Mesothelial cell of epicardium (in vitro differentiated cells): ENCODE measurements around the gene ZNF10. TPM values are rescaled to one million over a fixed set of nuclear protein-coding genes. Genes with fewer than 3 reads are reported as not detected.

Experiments used
- DNase-seq, 2 experiments: peaks; one replicate each; pipeline ENCODE4 v3.0.0; 2021; ENCODE audit warnings: low spot score in 2 of 2; ENCODE audit not compliant: unreplicated experiment in 2 of 2
- H3K27ac Mint-ChIP-seq: 2 replicates; pipeline ENCODE4 v1.8.0; 2021; ENCODE audit warnings: mixed read lengths
- H3K27me3 Mint-ChIP-seq: 2 replicates; pipeline ENCODE4 v1.8.0; 2021; ENCODE audit warnings: low read depth, mixed read lengths
- H3K36me3 Mint-ChIP-seq: 2 replicates; pipeline ENCODE4 v1.8.0; 2021; ENCODE audit warnings: mixed read lengths
- H3K4me1 Mint-ChIP-seq: 2 replicates; pipeline ENCODE4 v1.8.0; 2021; ENCODE audit warnings: mixed read lengths
- H3K4me3 Mint-ChIP-seq: 2 replicates; pipeline ENCODE4 v1.8.0; 2021; ENCODE audit warnings: mild to moderate bottlenecking, moderate library complexity, mixed read lengths
- H3K9me3 Mint-ChIP-seq: 2 replicates; pipeline ENCODE4 v1.8.0; 2021; ENCODE audit warnings: mixed read lengths
- total RNA-seq: library from RNA; stranded (reverse); gene quantifications from 3 replicates; pipeline ENCODE4 v1.2.1, GENCODE V29; 2021
- TF ChIP-seq, protein P1 (sequence below): fragments of 200-600 bp; sonication (generic); IDR thresholded peaks from one replicate; pipeline ENCODE4 v1.5.0; 2021; ENCODE audit warnings: antibody characterized with exemption; ENCODE audit not compliant: unreplicated experiment

Gene ZNF10
- total RNA-seq, 1 donor from 2014 or later: 30.6 TPM

- Mint-ChIP-seq H3K36me3 (peaks cover 69% of the 10 kb centered on the region), H3K9me3 (peaks cover 51% of the 10 kb centered on the region), H3K27me3 (no peaks in the 10 kb centered on the region), H3K27ac (peak overlapping the region; percentile 100), H3K4me1 (peaks cover 14% of the 10 kb centered on the region), H3K4me3 (peak overlapping the region; percentile 96)
- DNase-seq: peak in 1 of 2 experiments; percentile 52
- TF ChIP-seq, protein P1, sequence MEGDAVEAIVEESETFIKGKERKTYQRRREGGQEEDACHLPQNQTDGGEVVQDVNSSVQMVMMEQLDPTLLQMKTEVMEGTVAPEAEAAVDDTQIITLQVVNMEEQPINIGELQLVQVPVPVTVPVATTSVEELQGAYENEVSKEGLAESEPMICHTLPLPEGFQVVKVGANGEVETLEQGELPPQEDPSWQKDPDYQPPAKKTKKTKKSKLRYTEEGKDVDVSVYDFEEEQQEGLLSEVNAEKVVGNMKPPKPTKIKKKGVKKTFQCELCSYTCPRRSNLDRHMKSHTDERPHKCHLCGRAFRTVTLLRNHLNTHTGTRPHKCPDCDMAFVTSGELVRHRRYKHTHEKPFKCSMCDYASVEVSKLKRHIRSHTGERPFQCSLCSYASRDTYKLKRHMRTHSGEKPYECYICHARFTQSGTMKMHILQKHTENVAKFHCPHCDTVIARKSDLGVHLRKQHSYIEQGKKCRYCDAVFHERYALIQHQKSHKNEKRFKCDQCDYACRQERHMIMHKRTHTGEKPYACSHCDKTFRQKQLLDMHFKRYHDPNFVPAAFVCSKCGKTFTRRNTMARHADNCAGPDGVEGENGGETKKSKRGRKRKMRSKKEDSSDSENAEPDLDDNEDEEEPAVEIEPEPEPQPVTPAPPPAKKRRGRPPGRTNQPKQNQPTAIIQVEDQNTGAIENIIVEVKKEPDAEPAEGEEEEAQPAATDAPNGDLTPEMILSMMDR: no peak
These were observed 341 bp downstream of the ZNF10 start for GRCh38 chr12:133130808-133131128.

GRCh38 chr12:133135747-133136146 is 5.3 kb downstream of the ZNF10 start:
- H3K4me3 Mint-ChIP-seq: no peak overlapping the region
- H3K36me3 Mint-ChIP-seq: peaks cover 87% of the 10 kb centered on the region
- H3K9me3 Mint-ChIP-seq: peaks cover 77% of the 10 kb centered on the region
- no peak overlapping the region for H3K27ac Mint-ChIP-seq
- TF ChIP-seq, protein P1: no peak
- no peaks in the 10 kb centered on the region for H3K27me3 Mint-ChIP-seq
- DNase-seq: no peak
- peaks cover 9% of the 10 kb centered on the region for H3K4me1 Mint-ChIP-seq

DNA sequence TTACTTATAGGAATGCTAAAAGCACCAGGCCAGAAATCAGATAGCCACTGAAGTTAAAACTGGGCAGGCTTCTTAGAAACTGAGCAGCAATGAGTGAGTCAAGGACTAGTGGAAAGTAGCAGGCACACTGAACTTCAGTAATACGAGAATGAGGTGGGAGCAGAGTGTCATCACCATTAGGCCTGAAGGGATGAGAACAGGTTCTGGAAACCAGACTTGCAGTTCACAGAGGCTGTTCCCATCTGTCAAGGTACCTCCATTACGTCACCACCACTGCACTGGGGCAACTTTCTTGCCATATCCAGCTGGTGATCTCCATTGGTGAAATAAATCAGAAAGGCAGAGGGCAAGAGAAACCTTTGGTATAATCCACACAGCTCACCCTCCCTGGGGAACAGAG is 15.6 kb downstream of the ZNF10 start:
- H3K27me3 Mint-ChIP-seq: no peaks in the 10 kb centered on the region
- H3K27ac Mint-ChIP-seq: no peak overlapping the region
- H3K9me3 Mint-ChIP-seq: peaks cover 67% of the 10 kb centered on the region
- peaks cover 86% of the 10 kb centered on the region for H3K36me3 Mint-ChIP-seq
- TF ChIP-seq, protein P1: no peak
- no peaks in the 10 kb centered on the region for H3K4me1 Mint-ChIP-seq
- DNase-seq: no peak
- H3K4me3 Mint-ChIP-seq: no peak overlapping the region

DNA sequence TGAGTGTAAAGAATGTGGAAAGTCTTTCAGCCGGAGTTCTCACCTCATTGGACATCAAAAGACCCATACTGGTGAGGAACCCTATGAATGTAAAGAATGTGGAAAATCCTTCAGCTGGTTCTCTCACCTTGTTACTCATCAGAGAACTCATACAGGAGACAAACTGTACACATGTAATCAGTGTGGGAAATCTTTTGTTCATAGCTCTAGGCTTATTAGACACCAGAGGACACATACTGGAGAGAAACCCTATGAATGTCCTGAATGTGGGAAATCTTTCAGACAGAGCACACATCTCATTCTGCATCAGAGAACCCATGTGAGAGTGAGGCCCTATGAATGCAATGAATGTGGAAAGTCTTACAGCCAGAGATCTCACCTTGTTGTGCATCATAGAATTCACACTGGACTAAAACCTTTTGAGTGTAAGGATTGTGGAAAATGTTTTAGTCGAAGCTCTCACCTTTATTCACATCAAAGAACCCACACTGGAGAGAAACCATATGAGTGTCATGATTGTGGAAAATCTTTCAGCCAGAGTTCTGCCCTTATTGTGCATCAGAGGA is 25.8 kb downstream of the ZNF10 start:
- Mint-ChIP-seq H3K27ac (no peak overlapping the region), H3K4me3 (no peak overlapping the region), H3K9me3 (peaks cover 86% of the 10 kb centered on the region), H3K27me3 (no peaks in the 10 kb centered on the region), H3K36me3 (peaks cover 87% of the 10 kb centered on the region), H3K4me1 (no peaks in the 10 kb centered on the region)
- DNase-seq: no peak
- TF ChIP-seq, protein P1: no peak

DNA sequence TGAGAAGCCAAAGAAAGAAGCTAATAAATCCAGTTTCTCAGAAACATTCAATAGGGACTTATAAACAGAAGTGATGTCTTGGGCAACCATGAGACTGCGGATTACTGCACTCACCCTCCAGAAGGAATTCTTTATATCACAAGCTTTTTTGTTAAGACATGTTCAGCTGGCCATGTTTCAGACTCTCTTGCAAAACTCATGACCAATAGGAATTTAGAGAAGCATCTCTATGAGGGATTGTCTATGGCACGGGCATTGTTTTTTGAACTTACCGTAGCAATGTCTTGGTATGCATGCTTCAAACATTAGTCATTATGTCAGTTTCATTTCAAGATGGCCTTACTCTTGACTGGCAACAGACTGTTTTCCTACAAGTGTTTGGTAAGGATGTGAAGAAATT is 35.3 kb downstream of the ZNF10 start:
- Mint-ChIP-seq H3K9me3 (peaks cover 62% of the 10 kb centered on the region), H3K4me1 (no peaks in the 10 kb centered on the region), H3K27ac (no peak overlapping the region), H3K27me3 (no peaks in the 10 kb centered on the region), H3K4me3 (no peak overlapping the region), H3K36me3 (peaks cover 17% of the 10 kb centered on the region)
- TF ChIP-seq, protein P1: no peak
- DNase-seq: no peak

GRCh38 chr12:133172491-133172890 is 42.1 kb downstream of the ZNF10 start:
- H3K27ac Mint-ChIP-seq: no peak overlapping the region
- TF ChIP-seq, protein P1: no peak
- H3K4me3 Mint-ChIP-seq: no peak overlapping the region
- H3K9me3 Mint-ChIP-seq: peaks cover 66% of the 10 kb centered on the region
- H3K27me3 Mint-ChIP-seq: no peaks in the 10 kb centered on the region
- DNase-seq: no peak
- H3K36me3 Mint-ChIP-seq: peaks cover 2% of the 10 kb centered on the region
- no peaks in the 10 kb centered on the region for H3K4me1 Mint-ChIP-seq
